HCT116 (cell line): ENCODE results near the gene RIMBP2. TPM values are rescaled to one million over a fixed set of nuclear protein-coding genes. Genes with fewer than 3 reads are reported as not detected.

Source experiments
- ATAC-seq: fragments of 200-7000 bp; cut with Tn5 transposase; 2 replicates; pipeline ENCODE4 v1.9.1; 2020; ENCODE audit warnings: mild to moderate bottlenecking, moderate library complexity
- BruUV-seq: library from RNA; stranded (reverse); fragments of 400-500 nt; replicated peaks from 2 replicates; lab custom pipeline; 2021; lab: Mats Ljungman, UMichigan
- CTCF ChIA-PET: fragments of 300-600 bp; sonication (Branson Sonifier 250); formaldehyde crosslinking; loops from one replicate; lab custom pipeline; 2021; ENCODE audit warnings: antibody characterized with exemption; lab: Charles Lee
- POLR2A ChIA-PET: fragments of 300-600, 350-600 bp; sonication (Branson Sonifier 250); formaldehyde crosslinking; loops from one replicate; lab custom pipeline; 2021; ENCODE audit warnings: antibody characterized with exemption; lab: Charles Lee
- RAD21 ChIA-PET, 2 experiments: fragments of 300-600 bp; sonication (Branson Sonifier 250); formaldehyde crosslinking; loops; one replicate each; lab custom pipeline; 2023; ENCODE audit warnings: low total read pairs in 2 of 2; ENCODE audit not compliant: uncharacterized antibody in 2 of 2, unreplicated experiment in 2 of 2, low non-redundant PET in 1 of 2; lab: Charles Lee
- DNase-seq: peaks from one replicate; pipeline ENCODE4 v3.0.0-alpha.2; 2010; ENCODE audit warnings: low read depth, low spot score
- H2AFZ ChIP-seq: fragments of 200-600 bp; shearing (Covaris generic), sonication (generic); 2 replicates; pipeline ENCODE4 v1.6.1; 2017; ENCODE audit warnings: low read depth, mixed run types, mixed read lengths, antibody characterized with exemption, low read length; ENCODE audit not compliant: poor library complexity, severe bottlenecking
- H3K27ac ChIP-seq: 2 replicates; pipeline ENCODE4 v1.5.1; 2012; ENCODE audit warnings: low read depth, low read length
- H3K27me3 ChIP-seq: fragments of 200-600 bp; sonication (generic); 2 replicates; pipeline ENCODE4 v1.6.1; 2016; ENCODE audit warnings: mixed run types, low read length, mixed read lengths; ENCODE audit not compliant: insufficient read depth
- H3K36me3 ChIP-seq, 2 experiments: fragments of 200-500 bp in 1 of 2; fragments of 200-600 bp in 1 of 2; sonication (Bioruptor generic) in 1 of 2; sonication (generic) in 1 of 2; 2 replicates each; pipeline versions ENCODE4 v1.5.1 to v1.6.1; 2014 to 2016; ENCODE audit warnings: low read length in 2 of 2, inconsistent platforms in 1 of 2, mixed read lengths in 1 of 2, mixed run types in 1 of 2; ENCODE audit not compliant: insufficient read depth in 2 of 2, control insufficient read depth in 1 of 2
- H3K4me1 ChIP-seq, 2 experiments: fragments of 200-600 bp in 1 of 2; sonication (generic) in 1 of 2; 2 replicates each; pipeline versions ENCODE4 v1.5.1 to v1.6.1; 2012 to 2017; ENCODE audit warnings: low read length in 2 of 2, inconsistent platforms in 1 of 2, mild to moderate bottlenecking in 1 of 2, mixed read lengths in 1 of 2, mixed run types in 1 of 2, moderate library complexity in 1 of 2; ENCODE audit not compliant: insufficient read depth in 2 of 2, control insufficient read depth in 1 of 2
- H3K4me2 ChIP-seq: fragments of 200-600 bp; sonication (generic); 2 replicates; pipeline ENCODE4 v1.6.1; 2017; ENCODE audit warnings: mixed run types, low read length, mixed read lengths
- H3K4me3 ChIP-seq, 2 experiments: fragments of 200-600 bp in 1 of 2; sonication (generic) in 1 of 2; replicated peaks in 1 of 2; 2 replicates each; pipeline ENCODE4 v1.5.1; 2011 to 2016; ENCODE audit warnings: low read length in 2 of 2, control low read depth in 1 of 2, low read depth in 1 of 2, mild to moderate bottlenecking in 1 of 2, mixed read lengths in 1 of 2, mixed run types in 1 of 2
- H3K79me2 ChIP-seq: fragments of 200-600 bp; sonication (generic); 2 replicates; pipeline ENCODE4 v1.6.1; 2017; ENCODE audit warnings: mild to moderate bottlenecking, mixed run types, low read length, moderate library complexity, mixed read lengths; ENCODE audit not compliant: insufficient read depth
- H3K9ac ChIP-seq: fragments of 200-600 bp; sonication (generic); 2 replicates; pipeline ENCODE4 v1.6.1; 2016; ENCODE audit warnings: low read length, mixed read lengths
- H3K9me2 ChIP-seq: fragments of 200-600 bp; sonication (generic), shearing (Covaris generic); 2 replicates; pipeline ENCODE4 v1.6.1; 2017; ENCODE audit warnings: mixed run types, mild to moderate bottlenecking, moderate library complexity; ENCODE audit not compliant: insufficient read depth
- H3K9me3 ChIP-seq, 2 experiments: fragments of 200-500 bp in 1 of 2; fragments of 200-600 bp in 1 of 2; sonication (Bioruptor generic) in 1 of 2; sonication (generic) in 1 of 2; 2 replicates each; pipeline ENCODE4 v1.6.1; 2014 to 2017; ENCODE audit warnings: low read length in 2 of 2, mixed read lengths in 2 of 2, inconsistent platforms in 1 of 2, low read depth in 1 of 2, mild to moderate bottlenecking in 1 of 2, mixed run types in 1 of 2, moderate library complexity in 1 of 2; ENCODE audit not compliant: control insufficient read depth in 1 of 2, insufficient read depth in 1 of 2
- H4K20me1 ChIP-seq: fragments of 200-600 bp; sonication (generic), shearing (Covaris generic); 2 replicates; pipeline ENCODE4 v1.6.1; 2017; ENCODE audit warnings: mixed run types, mild to moderate bottlenecking, moderate library complexity; ENCODE audit not compliant: insufficient read depth
- CBX3 ChIP-seq: IDR thresholded peaks from 2 replicates; pipeline ENCODE4 v1.6.1; 2012; ENCODE audit warnings: low read depth
- CEBPB ChIP-seq: IDR thresholded peaks from 2 replicates; pipeline ENCODE4 v1.6.1; 2012; ENCODE audit warnings: low read depth
- CTCF ChIP-seq, 3 experiments: fragments of 200-600 bp in 1 of 3; sonication (generic) in 1 of 3; IDR thresholded peaks in 2 of 3; conservative IDR thresholded peaks in 1 of 3; 2 replicates each; pipeline ENCODE4 v1.5.1; 2012 to 2017; ENCODE audit warnings: low read depth in 2 of 3, low read length in 2 of 3, antibody characterized with exemption in 1 of 3, borderline replicate concordance in 1 of 3, control low read depth in 1 of 3, mild to moderate bottlenecking in 1 of 3, mixed read lengths in 1 of 3, mixed run types in 1 of 3, moderate library complexity in 1 of 3; ENCODE audit not compliant: insufficient read depth in 1 of 3
- ELF1 ChIP-seq: IDR thresholded peaks from 2 replicates; pipeline ENCODE4 v1.6.1; 2012; ENCODE audit warnings: low read depth, borderline replicate concordance
- EZH2 ChIP-seq: fragments of 200-600 bp; sonication (generic); IDR thresholded peaks from 2 replicates; pipeline ENCODE4 v1.6.1; 2017; ENCODE audit warnings: antibody characterized with exemption, mixed run types
- EZH2phosphoT487 ChIP-seq: fragments of 200-600 bp; IDR thresholded peaks from 2 replicates; pipeline ENCODE4 v1.6.1; 2018; ENCODE audit warnings: antibody characterized with exemption, borderline replicate concordance
- POLR2A ChIP-seq: IDR thresholded peaks from 2 replicates; pipeline ENCODE4 v1.7.0; 2011; ENCODE audit warnings: borderline replicate concordance; ENCODE audit not compliant: insufficient read depth, insufficient read length; ENCODE audit errors: extremely low read depth
- RAD21 ChIP-seq: IDR thresholded peaks from 2 replicates; pipeline ENCODE4 v1.6.1; 2012; ENCODE audit warnings: low read depth, mild to moderate bottlenecking
- REST ChIP-seq: IDR thresholded peaks from 2 replicates; pipeline ENCODE4 v1.6.1; 2012; ENCODE audit warnings: low read depth
- SIN3A ChIP-seq: IDR thresholded peaks from 2 replicates; pipeline ENCODE4 v1.6.1; 2012; ENCODE audit warnings: low read depth
- SRF ChIP-seq: IDR thresholded peaks from 2 replicates; pipeline ENCODE4 v1.6.1; 2012; ENCODE audit warnings: low read depth
- ZBTB33 ChIP-seq: IDR thresholded peaks from 2 replicates; pipeline ENCODE4 v1.6.1; 2011; ENCODE audit warnings: mild to moderate bottlenecking, low read length, moderate library complexity; ENCODE audit not compliant: insufficient replicate concordance; ENCODE audit errors: extremely low read depth
- ZFX ChIP-seq: fragments of 450-650 bp; IDR thresholded peaks from 2 replicates; pipeline ENCODE4 v1.6.1; 2017
- intact Hi-C: fragments of 100-400 bp; cut with micrococcal nuclease; formaldehyde crosslinking; loops from 2 replicates; pipeline ENCODE4 v1.10.0; 2022
- total RNA-seq: library from RNA; stranded (reverse); gene quantifications from one replicate; pipeline ENCODE4 v1.2.1, GENCODE V29; 2021; ENCODE audit not compliant: unreplicated experiment

Gene RIMBP2
- total RNA-seq, 1 experiment from 2014 or later: not detected

- POLR2A ChIA-PET: no interaction called here
- H3K4me1 ChIP-seq: no peaks in the 10 kb centered on the region
- no peak for ATAC-seq
- H3K36me3 ChIP-seq: no peaks in the 10 kb centered on the region
- intact Hi-C loops: no loop called here
- peaks cover 5% of the 10 kb centered on the region; the same call in 1 of the 2 replicates for H3K27me3 ChIP-seq
- no TSS peak for BruUV-seq
- no peaks in the 10 kb centered on the region for H3K79me2 ChIP-seq
- no peak overlapping the region for H2AFZ ChIP-seq
- TF ChIP-seq SIN3A (no peak), CTCF (IDR thresholded peaks at IDR 0.05 in 2 of 3, conservative IDR thresholded peaks at IDR 0.05 in 1 of 3; ENCODE audit: borderline replicate concordance in 1 of 3, insufficient read depth in 1 of 3, low read depth in 2 of 3, low read length in 2 of 3) (no peak), ELF1 (no peak), CBX3 (no peak), REST (no peak), EZH2 (no peak), CEBPB (no peak), EZH2phosphoT487 (no peak), ZFX (no peak), ZBTB33 (no peak), RAD21 (no peak), SRF (no peak), POLR2A (no peak)
- TF ChIP-seq, all 23 proteins: peak for 0
- Histone ChIP-seq H3K9ac (no peak overlapping the region), H3K4me3 (no peak overlapping the region), H3K4me2 (no peak overlapping the region), H3K9me2 (no peaks in the 10 kb centered on the region), H4K20me1 (no peaks in the 10 kb centered on the region), H3K9me3 (no peaks in the 10 kb centered on the region), H3K27ac (no peak overlapping the region)
- ChIA-PET CTCF (no interaction called here), RAD21 (no interaction called here)
- DNase-seq: no peak
These were observed 291.9 kb downstream of the RIMBP2 start for GRCh38 chr12:130423991-130424857.
